WERI-Rb-1 (cell line): ENCODE data around the gene PER2.

ENCODE experiments used
- DNase-seq: peaks from one replicate; pipeline ENCODE4 v3.0.0-alpha.2; 2020
- H3K27ac ChIP-seq: fragments of 250-450 bp; sonication (Bioruptor Pico); 2 replicates; pipeline ENCODE4 v1.5.1; 2020; ENCODE audit warnings: mild to moderate bottlenecking, moderate library complexity
- H3K27me3 ChIP-seq: fragments of 250-450 bp; sonication (Bioruptor Pico); 2 replicates; pipeline ENCODE4 v1.5.1; 2021; ENCODE audit warnings: mild to moderate bottlenecking, low read depth, moderate library complexity; ENCODE audit not compliant: insufficient read depth, severe bottlenecking
- H3K36me3 ChIP-seq: fragments of 250-450 bp; sonication (Bioruptor Pico); 2 replicates; pipeline ENCODE4 v1.5.1; 2020; ENCODE audit warnings: mild to moderate bottlenecking, moderate library complexity
- H3K4me3 ChIP-seq: 2 replicates; pipeline ENCODE4 v1.5.1; 2011; ENCODE audit warnings: low read depth, mild to moderate bottlenecking, control low read depth, low read length
- H3K9me3 ChIP-seq: fragments of 250-450 bp; sonication (Bioruptor Pico); 2 replicates; pipeline ENCODE4 v1.5.1; 2021; ENCODE audit warnings: mild to moderate bottlenecking, moderate library complexity; ENCODE audit not compliant: severe bottlenecking
- CTCF ChIP-seq: IDR thresholded peaks from 2 replicates; pipeline ENCODE4 v1.5.1; 2011; ENCODE audit warnings: low read depth, mild to moderate bottlenecking, control low read depth, inconsistent platforms, low read length

Gene PER2

GRCh38 chr2:238202326-238203093 lies 85.9 kb downstream of the PER2 start:
- Histone ChIP-seq H3K36me3 (peaks cover 14% of the 10 kb centered on the region), H3K9me3 (peaks cover 10% of the 10 kb centered on the region), H3K27me3 (no peaks in the 10 kb centered on the region), H3K4me3 (peak overlapping the region; percentile 76), H3K27ac (peak overlapping the region; percentile 90)
- no peak for TF ChIP-seq CTCF
- peak; percentile 31 for DNase-seq
